ENCODE data around the gene CFAP299. TPM values are rescaled to one million over a fixed set of nuclear protein-coding genes. Genes with fewer than 3 reads are reported as not detected.

The CFAP299 gene
- total and polyA plus RNA-seq, 2 of the 13 experiments (the other 11 are each of a cell fraction or from before 2014, with no cell fraction given): not detected

- intact Hi-C loops (cut with micrococcal nuclease; ENCODE audit: unreplicated experiment) (no loop called here), in situ Hi-C loops (cut with HindIII; ENCODE audit: extremely low pct_ligation_motif_present, low pct_unique_long_range_greater_than_20kb) (no loop called here)
- Histone ChIP-seq H3K4me1 (ENCODE audit: insufficient read depth, low read length) (no peaks in the 10 kb centered on the region), H3K4me2 (ENCODE audit: low read depth, low read length) (no peak overlapping the region), H3K4me3 (replicated peaks in 1 of 3; ENCODE audit: insufficient read depth in 1 of 3, low read depth in 2 of 3, low read length in 3 of 3) (no peak overlapping the region), H4K20me1 (ENCODE audit: insufficient read depth, low read length) (no peaks in the 10 kb centered on the region), H3K27ac (ENCODE audit: extremely low read length, insufficient read depth, low read length) (no peak overlapping the region), H3K36me3 (replicated peaks in 1 of 2; ENCODE audit: control insufficient read depth in 1 of 2, insufficient read depth in 2 of 2, low read length in 2 of 2) (no peaks in the 10 kb centered on the region), H3K9me3 (ENCODE audit: low read length) (peaks cover 13% of the 10 kb centered on the region; the same call in 1 of the 2 replicates), H3K27me3 (ENCODE audit: control insufficient read depth in 1 of 2, insufficient read depth in 2 of 2, low read length in 2 of 2) (no peaks in the 10 kb centered on the region), H2AFZ (ENCODE audit: low read length) (no peak overlapping the region), H3K9ac (ENCODE audit: insufficient read depth, low read depth, low read length) (no peak overlapping the region), H3K79me2 (ENCODE audit: insufficient read depth, low read length) (no peaks in the 10 kb centered on the region)
- BruUV-seq (replicated peaks): no TSS peak
- FAIRE-seq (no peak), DNase-seq (ENCODE audit: low spot score) (no peak), ATAC-seq (no peak)
- CTCF ChIA-PET (ENCODE audit: low intra/inter-chr PET ratio, low total read pairs): no interaction called here
- POLR2A ChIA-PET: no interaction called here
- 0% methylated on average over 1 of the region's 2 CpGs for WGBS (ENCODE audit: low lambda C conversion rate)
- TF ChIP-seq ZNF326 (CRISPR knock-in tag; IDR thresholded peaks at IDR 0.05; ENCODE audit: borderline replicate concordance): no peak
- no peak for TF ChIP-seq ISL2 (CRISPR knock-in tag; IDR thresholded peaks at IDR 0.05)
- no peak for TF ChIP-seq ZNF770 (CRISPR knock-in tag; IDR thresholded peaks at IDR 0.05)
- TF ChIP-seq ZNF407 (CRISPR knock-in tag; IDR thresholded peaks at IDR 0.05; ENCODE audit: not compliant biosample characterization): no peak
- TF ChIP-seq NR2F6 (IDR thresholded peaks at IDR 0.05): no peak
- no peak for TF ChIP-seq NR2F6 (CRISPR knock-in tag; IDR thresholded peaks at IDR 0.05)
- TF ChIP-seq ZGPAT (CRISPR knock-in tag; IDR thresholded peaks at IDR 0.05): no peak
- TF ChIP-seq DPF2 (CRISPR knock-in tag; IDR thresholded peaks at IDR 0.05; ENCODE audit: borderline replicate concordance, low read depth): no peak
- no peak for TF ChIP-seq SNRNP70 (IDR thresholded peaks at IDR 0.05; ENCODE audit: low read depth, low read length)
- no peak for TF ChIP-seq ZBTB26 (CRISPR knock-in tag; IDR thresholded peaks at IDR 0.05; ENCODE audit: borderline replicate concordance)
- TF ChIP-seq ZNF143 (CRISPR knock-in tag; IDR thresholded peaks at IDR 0.05): no peak
- no peak for TF ChIP-seq KLF12 (CRISPR knock-in tag; IDR thresholded peaks at IDR 0.05; ENCODE audit: borderline replicate concordance)
- no peak for TF ChIP-seq KAT7 (CRISPR knock-in tag; IDR thresholded peaks at IDR 0.05; ENCODE audit: borderline replicate concordance)
These were observed 404.8 kb downstream of the CFAP299 start for GRCh38 chr4:80740375-80740774.

Data from HepG2 (cell line).